ENCODE measurements around the gene SMOC1.

Gene SMOC1

DNA sequence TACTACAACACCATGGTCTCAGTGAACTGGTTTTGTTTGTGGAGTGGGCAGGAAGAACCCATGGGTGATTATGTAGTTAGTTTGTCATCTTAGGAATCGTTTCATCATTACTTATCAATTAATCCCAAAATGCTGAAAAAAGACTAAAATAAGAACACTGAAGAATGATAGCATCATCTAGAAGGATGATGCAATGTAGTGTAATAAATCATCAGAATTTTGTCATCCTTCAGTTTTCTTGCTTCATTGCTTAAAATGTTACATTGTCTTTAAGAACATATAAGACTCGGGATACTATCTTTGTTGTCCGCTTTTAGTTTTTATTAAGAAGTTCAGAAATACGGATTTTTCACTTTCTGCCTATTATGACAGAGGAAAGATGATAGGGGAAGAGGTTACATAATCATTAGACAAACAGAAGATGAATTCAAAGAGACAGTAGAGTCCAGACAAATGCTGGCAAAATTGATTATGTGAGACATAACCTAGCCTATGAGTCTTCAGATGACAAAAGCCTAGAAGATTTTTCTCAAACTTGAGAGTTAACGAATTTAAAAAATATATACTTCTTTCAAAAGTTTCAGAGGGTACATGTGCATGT, 10.8 kb upstream of the SMOC1 start:
- TF ChIP-seq, protein P1, sequence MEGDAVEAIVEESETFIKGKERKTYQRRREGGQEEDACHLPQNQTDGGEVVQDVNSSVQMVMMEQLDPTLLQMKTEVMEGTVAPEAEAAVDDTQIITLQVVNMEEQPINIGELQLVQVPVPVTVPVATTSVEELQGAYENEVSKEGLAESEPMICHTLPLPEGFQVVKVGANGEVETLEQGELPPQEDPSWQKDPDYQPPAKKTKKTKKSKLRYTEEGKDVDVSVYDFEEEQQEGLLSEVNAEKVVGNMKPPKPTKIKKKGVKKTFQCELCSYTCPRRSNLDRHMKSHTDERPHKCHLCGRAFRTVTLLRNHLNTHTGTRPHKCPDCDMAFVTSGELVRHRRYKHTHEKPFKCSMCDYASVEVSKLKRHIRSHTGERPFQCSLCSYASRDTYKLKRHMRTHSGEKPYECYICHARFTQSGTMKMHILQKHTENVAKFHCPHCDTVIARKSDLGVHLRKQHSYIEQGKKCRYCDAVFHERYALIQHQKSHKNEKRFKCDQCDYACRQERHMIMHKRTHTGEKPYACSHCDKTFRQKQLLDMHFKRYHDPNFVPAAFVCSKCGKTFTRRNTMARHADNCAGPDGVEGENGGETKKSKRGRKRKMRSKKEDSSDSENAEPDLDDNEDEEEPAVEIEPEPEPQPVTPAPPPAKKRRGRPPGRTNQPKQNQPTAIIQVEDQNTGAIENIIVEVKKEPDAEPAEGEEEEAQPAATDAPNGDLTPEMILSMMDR (IDR thresholded peaks at IDR 0.05), result no peak
- Mint-ChIP-seq H3K27me3 (ENCODE audit: low read depth, poor library complexity) (peaks cover 9% of the 10 kb centered on the region), H3K27ac (no peak overlapping the region), H3K4me3 (no peak overlapping the region), H3K4me1 (no peaks in the 10 kb centered on the region), H3K36me3 (ENCODE audit: low read depth) (peaks cover 12% of the 10 kb centered on the region), H3K9me3 (peaks cover 57% of the 10 kb centered on the region)
- DNase-seq, result no peak

DNA sequence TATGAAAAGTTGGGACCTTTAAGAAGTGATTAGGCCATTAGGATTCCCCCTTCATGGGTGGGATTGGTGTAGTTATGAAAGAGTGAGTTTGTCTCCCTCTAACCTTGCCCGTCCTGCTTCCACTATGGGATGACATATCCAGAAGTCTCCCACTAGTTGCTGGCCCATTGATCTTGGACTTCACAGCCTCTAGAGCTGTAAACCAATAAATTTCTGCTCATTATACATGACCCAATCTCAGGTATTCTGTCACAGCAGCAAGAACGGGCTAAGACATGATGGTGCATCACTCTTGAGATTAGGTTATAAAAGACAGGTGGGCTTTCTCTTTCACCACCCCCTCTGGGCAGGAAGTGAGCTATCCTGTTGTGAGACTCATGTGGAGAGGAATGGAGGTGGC, 8.6 kb upstream of the SMOC1 start:
- H3K9me3 Mint-ChIP-seq, result peaks cover 41% of the 10 kb centered on the region
- TF ChIP-seq, protein P1 (IDR thresholded peaks at IDR 0.05), result no peak
- peaks cover 4% of the 10 kb centered on the region for H3K36me3 Mint-ChIP-seq (ENCODE audit: low read depth)
- no peak overlapping the region for H3K27ac Mint-ChIP-seq
- H3K4me1 Mint-ChIP-seq, result no peaks in the 10 kb centered on the region
- H3K27me3 Mint-ChIP-seq (ENCODE audit: low read depth, poor library complexity), result peaks cover 11% of the 10 kb centered on the region
- no peak overlapping the region for H3K4me3 Mint-ChIP-seq
- DNase-seq, result no peak

DNA sequence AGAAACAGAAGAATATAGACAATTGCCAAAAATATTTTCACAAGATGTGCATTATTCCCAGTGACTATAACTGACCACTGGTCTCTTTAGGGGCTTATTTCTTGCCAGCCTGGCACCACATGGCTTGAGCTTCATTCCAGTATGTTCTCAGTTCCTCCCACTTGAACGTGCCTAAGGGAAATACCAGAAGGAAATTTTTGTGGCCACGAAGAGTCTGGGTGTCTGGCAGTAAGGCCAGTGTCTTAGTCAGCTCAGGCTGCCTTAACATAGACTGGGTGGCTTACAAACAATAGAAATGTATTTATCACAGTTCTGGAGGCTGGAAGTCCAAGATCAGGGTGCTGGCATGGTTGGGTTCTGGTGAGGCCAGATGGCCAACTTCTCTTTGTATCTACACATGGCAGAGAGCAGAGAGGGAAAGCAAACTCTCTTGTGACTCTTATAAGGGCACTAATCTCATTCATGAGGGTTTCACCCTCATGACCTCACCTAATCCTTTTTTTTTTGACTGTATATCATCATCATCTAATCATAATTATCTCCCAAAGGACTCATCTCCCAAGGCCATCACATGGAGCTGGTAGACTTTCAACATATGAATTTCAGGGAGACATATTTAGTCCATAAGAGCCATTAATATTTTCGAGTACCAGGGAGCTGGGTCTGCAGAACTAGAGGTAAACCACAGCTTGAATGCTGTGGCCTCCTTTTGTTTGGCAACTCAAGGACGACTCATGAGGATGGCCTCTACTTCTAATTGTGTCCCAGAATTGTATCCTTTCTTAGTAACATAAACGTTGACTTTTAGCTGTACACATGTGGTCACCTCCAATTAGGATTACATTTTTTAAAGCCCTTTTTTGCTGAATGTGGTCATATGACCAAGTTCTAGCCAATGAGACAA, 5.1 kb upstream of the SMOC1 start:
- Mint-ChIP-seq H3K9me3 (peaks cover 11% of the 10 kb centered on the region), H3K4me1 (peaks cover 16% of the 10 kb centered on the region), H3K4me3 (no peak overlapping the region), H3K27me3 (ENCODE audit: low read depth, poor library complexity) (peaks cover 14% of the 10 kb centered on the region), H3K36me3 (ENCODE audit: low read depth) (no peaks in the 10 kb centered on the region), H3K27ac (no peak overlapping the region)
- DNase-seq, result no peak
- TF ChIP-seq, protein P1 (IDR thresholded peaks at IDR 0.05), result no peak

DNA sequence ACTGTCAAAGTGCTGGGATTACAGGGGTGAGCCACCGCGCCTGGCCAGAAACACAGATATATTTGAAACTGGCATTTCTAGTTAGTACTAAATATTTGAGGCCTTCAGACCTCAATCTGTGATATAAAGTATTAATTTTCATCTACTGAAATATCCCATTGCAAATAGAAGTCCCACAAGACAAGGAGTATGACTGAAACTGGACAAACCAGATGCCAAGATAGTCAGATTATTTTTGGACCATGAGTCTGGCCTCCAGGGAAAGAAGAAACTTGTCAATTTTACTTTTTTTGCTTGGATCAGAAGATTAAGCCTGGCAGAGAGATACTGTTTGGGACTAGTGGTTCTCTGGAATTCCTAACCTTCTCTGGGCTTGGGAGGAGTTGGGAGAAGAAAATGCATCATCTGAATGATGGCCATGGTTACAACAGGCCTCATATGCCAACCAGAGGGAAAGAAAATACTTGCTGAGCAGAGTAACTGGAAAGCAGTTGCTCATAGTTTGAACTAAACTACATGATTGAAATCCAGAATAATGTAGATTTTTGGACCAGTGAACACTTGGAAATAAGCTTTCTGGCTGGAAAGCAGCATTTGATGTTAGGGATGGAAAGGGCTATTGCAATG, 2.9 kb upstream of the SMOC1 start:
- TF ChIP-seq, protein P1 (IDR thresholded peaks at IDR 0.05), result no peak
- H3K36me3 Mint-ChIP-seq (ENCODE audit: low read depth), result no peaks in the 10 kb centered on the region
- no peak for DNase-seq
- H3K4me3 Mint-ChIP-seq, result no peak overlapping the region
- peaks cover 6% of the 10 kb centered on the region for H3K9me3 Mint-ChIP-seq
- H3K4me1 Mint-ChIP-seq, result peaks cover 32% of the 10 kb centered on the region
- peaks cover 14% of the 10 kb centered on the region for H3K27me3 Mint-ChIP-seq (ENCODE audit: low read depth, poor library complexity)
- no peak overlapping the region for H3K27ac Mint-ChIP-seq

DNA sequence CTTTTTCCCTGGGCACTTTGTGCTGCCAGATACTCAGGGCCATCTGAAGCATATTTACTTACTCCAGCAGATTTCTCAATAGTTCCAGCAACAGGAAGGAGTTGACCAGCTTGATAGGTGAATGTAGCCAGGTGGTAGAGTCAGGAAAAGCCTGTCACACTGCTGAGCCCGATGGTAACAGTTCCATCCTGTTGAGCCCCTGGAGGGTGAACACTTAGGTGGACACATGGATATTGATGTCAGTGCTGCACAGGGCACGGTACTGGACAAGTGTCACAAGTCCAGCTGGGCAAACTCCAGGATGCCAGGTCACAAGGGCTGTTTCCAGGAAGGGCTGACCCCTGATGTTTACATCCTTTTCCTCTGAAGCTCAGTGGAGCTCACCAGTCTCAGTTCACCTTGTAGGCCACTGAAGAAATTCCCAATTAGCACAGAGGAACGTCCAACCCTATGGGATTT, 2.3 kb upstream of the SMOC1 start:
- H3K27me3 Mint-ChIP-seq (ENCODE audit: low read depth, poor library complexity), result peaks cover 14% of the 10 kb centered on the region
- H3K27ac Mint-ChIP-seq, result no peak overlapping the region
- TF ChIP-seq, protein P1 (IDR thresholded peaks at IDR 0.05), result no peak
- peaks cover 37% of the 10 kb centered on the region for H3K4me1 Mint-ChIP-seq
- no peaks in the 10 kb centered on the region for H3K36me3 Mint-ChIP-seq (ENCODE audit: low read depth)
- peaks cover 6% of the 10 kb centered on the region for H3K9me3 Mint-ChIP-seq
- DNase-seq, result no peak
- no peak overlapping the region for H3K4me3 Mint-ChIP-seq
